K562 (cell line): Measurements from ENCODE around the gene DNAJC9. TPM values are rescaled to one million over a fixed set of nuclear protein-coding genes. Genes with fewer than 3 reads are reported as not detected.

Experiments
- ATAC-seq: fragments of 200-7000 bp; cut with Tn5 transposase; 3 replicates; pipeline ENCODE4 v1.9.1; 2020; ENCODE audit warnings: moderate library complexity
- BruUV-seq: library from RNA; stranded (reverse); fragments of 400-500 nt; replicated peaks from 2 replicates; lab custom pipeline; 2021; lab: Mats Ljungman, UMichigan
- CTCF ChIA-PET: fragments of 300-600 bp; formaldehyde crosslinking; extraction: SDS; loops from one replicate; lab custom pipeline; 2021; ENCODE audit warnings: low intra/inter-chr PET ratio; lab: Yijun Ruan, JAX
- POLR2A ChIA-PET: fragments of 300-600, 350-650 bp; sonication (Branson Sonifier 250); formaldehyde crosslinking; extraction: SDS; loops from one replicate; lab custom pipeline; 2021; ENCODE audit warnings: antibody characterized with exemption, inconsistent platforms; lab: Yijun Ruan, JAX
- DNase-seq, 4 experiments: peaks; one replicate each; pipeline versions ENCODE4 v3.0.0 to v3.0.0-alpha.2; 2011 to 2018; ENCODE audit warnings: low spot score in 3 of 4, mixed read lengths in 3 of 4; ENCODE audit errors: extremely low read depth in 1 of 4
- FAIRE-seq: peaks from 2 replicates; lab custom pipeline; 2011; peaks lifted over from hg19 to GRCh38; lab: Jason Lieb, UNC
- H2AFZ ChIP-seq: 2 replicates; pipeline ENCODE4 v1.6.0; 2011; ENCODE audit warnings: low read depth, low read length, control low read depth, inconsistent platforms
- H3K27ac ChIP-seq: fragments of 200-600 bp; 3 replicates; pipeline ENCODE4 v1.8.0; 2011; ENCODE audit warnings: low read depth, mild to moderate bottlenecking, control low read depth, inconsistent platforms, low read length, moderate library complexity, mixed read lengths; ENCODE audit errors: extremely low read depth
- H3K27me3 ChIP-seq, 2 experiments: fragments of 300-600 bp in 1 of 2; 2 replicates in 1 of 2; 3 replicates in 1 of 2; pipeline versions ENCODE4 v1.6.0 to v1.8.0; 2011; ENCODE audit warnings: inconsistent platforms in 2 of 2, low read length in 2 of 2, mild to moderate bottlenecking in 1 of 2, mixed read lengths in 1 of 2, moderate library complexity in 1 of 2; ENCODE audit not compliant: control insufficient read depth in 2 of 2, insufficient read depth in 2 of 2
- H3K36me3 ChIP-seq: fragments of 300-600 bp; 3 replicates; pipeline ENCODE4 v1.8.0; 2011; ENCODE audit warnings: mild to moderate bottlenecking, low read length, inconsistent platforms; ENCODE audit not compliant: control insufficient read depth, insufficient read depth
- H3K4me1 ChIP-seq, 2 experiments: fragments of 200-600 bp in 1 of 2; replicated peaks in 1 of 2; 2 replicates in 1 of 2; 3 replicates in 1 of 2; pipeline versions ENCODE4 v1.5.1 to v1.8.0; 2011; ENCODE audit warnings: inconsistent platforms in 2 of 2, low read length in 2 of 2, mild to moderate bottlenecking in 1 of 2, mixed read lengths in 1 of 2, moderate library complexity in 1 of 2; ENCODE audit not compliant: control insufficient read depth in 2 of 2, insufficient read depth in 2 of 2
- H3K4me2 ChIP-seq: 2 replicates; pipeline ENCODE4 v1.6.1; 2011; ENCODE audit warnings: low read length, control low read depth, inconsistent platforms, mixed read lengths; ENCODE audit not compliant: insufficient read depth
- H3K4me3 ChIP-seq: fragments of 200-600 bp; sonication (generic), shearing (Covaris generic); 2 replicates; pipeline ENCODE4 v1.5.1; 2016; ENCODE audit warnings: control low read depth, inconsistent platforms
- H3K79me2 ChIP-seq: fragments of 200-600 bp; 3 replicates; pipeline ENCODE4 v1.8.0; 2011; ENCODE audit warnings: low read length, inconsistent platforms; ENCODE audit not compliant: control insufficient read depth, insufficient read depth
- H3K9ac ChIP-seq, 2 experiments: 2 replicates each; pipeline versions ENCODE4 v1.6.0 to v1.6.1; 2011; ENCODE audit warnings: low read depth in 2 of 2, low read length in 2 of 2, control low read depth in 1 of 2, inconsistent platforms in 1 of 2, mild to moderate bottlenecking in 1 of 2, mixed read lengths in 1 of 2; ENCODE audit not compliant: insufficient read depth in 1 of 2
- H3K9me1 ChIP-seq: one replicate; pipeline ENCODE4 v1.6.0; 2011; ENCODE audit warnings: inconsistent platforms, mild to moderate bottlenecking, low read length, moderate library complexity; ENCODE audit not compliant: control insufficient read depth, insufficient read depth
- H3K9me3 ChIP-seq: replicated peaks from 2 replicates; pipeline ENCODE4 v1.5.1; 2011; ENCODE audit warnings: low read depth, low read length, inconsistent platforms; ENCODE audit not compliant: control insufficient read depth, insufficient read depth
- H4K20me1 ChIP-seq: replicated peaks from 2 replicates; pipeline ENCODE4 v1.6.1; 2011; ENCODE audit warnings: low read length, inconsistent platforms, mixed read lengths; ENCODE audit not compliant: control insufficient read depth, insufficient read depth
- RBM25 ChIP-seq: fragments of 200-400 bp; formaldehyde crosslinking; IDR thresholded peaks from 2 replicates; pipeline ENCODE4 v1.6.1; 2018; ENCODE audit warnings: low read length, low read depth, moderate library complexity; ENCODE audit not compliant: severe bottlenecking
- ZNF121 ChIP-seq: sonication (generic); formaldehyde crosslinking; conservative IDR thresholded peaks from 2 replicates; pipeline ENCODE4 v1.8.0; 2022; ENCODE audit warnings: missing genetic modification reagents
- ZNF124 ChIP-seq: sonication (generic); formaldehyde crosslinking; IDR thresholded peaks from 2 replicates; pipeline ENCODE4 v1.8.1; 2022; ENCODE audit warnings: missing genetic modification reagents
- ZNF695 ChIP-seq: fragments of 450-650 bp; formaldehyde crosslinking; IDR thresholded peaks from 2 replicates; pipeline ENCODE4 v1.4.0; 2020; ENCODE audit warnings: mild to moderate bottlenecking, moderate library complexity
- WGBS: fragments of 100-300 bp; shearing (Covaris generic); methylation state at CpG from one replicate; pipeline ENCODE4 v1.1.6; 2016; ENCODE audit warnings: low coverage, mixed read lengths; ENCODE audit not compliant: insufficient coverage; ENCODE audit errors: missing lambda C conversion rate; 5-methylcytosine and 5-hydroxymethylcytosine counted together
- in situ Hi-C: fragments of 300-500 bp; cut with MboI; formaldehyde crosslinking; loops from 4 replicates; pipeline ENCODE4 v1.15.0; 2018; ENCODE audit warnings: inconsistent platforms, mixed read lengths
- intact Hi-C: fragments of 100-400 bp; cut with micrococcal nuclease; formaldehyde crosslinking; loops from 2 replicates; pipeline ENCODE4 v1.14.2; 2022
- polyA plus RNA-seq, 8 experiments: library from polyadenylated mRNA; depleted of rRNA in 4 of 8; stranded (reverse) in 5 of 8; unstranded in 3 of 8; fragments of >200 nt; fragmentation: Nextera tagmentation in 2 of 8; fragmentation: Illumina TruSeq in 1 of 8; extraction: Ambion mirVana in 2 of 8; extraction: Trizol in 1 of 8; gene quantifications; 2 replicates each; pipeline versions ENCODE4 v1.2.1 to v1.2.3, GENCODE V29; 2011 to 2014; ENCODE audit warnings: inconsistent platforms in 1 of 8, missing spikeins in 1 of 8
- total RNA-seq, 7 experiments: library from RNA; depleted of rRNA in 6 of 7; stranded (reverse); fragments of >200 nt in 6 of 7; fragmentation: Illumina TruSeq in 2 of 7; extraction: Trizol in 2 of 7; gene quantifications; 2 replicates each; pipeline versions ENCODE4 v1.2.1 to v1.2.3, GENCODE V29; 2011 to 2021; ENCODE audit warnings: low replicate concordance in 1 of 7
- TF ChIP-seq, protein P1 (sequence below): fragments of 250-450 bp; sonication (Bioruptor Pico); IDR thresholded peaks from 2 replicates; pipeline ENCODE4 v1.9.0; 2021; ENCODE audit warnings: mild to moderate bottlenecking

Gene DNAJC9
- total and polyA plus RNA-seq, 9 of the 15 experiments (the other 6 are each of a cell fraction or from before 2014, with no cell fraction given), result 66.7 to 133 (median 102) TPM

- TF ChIP-seq ZNF695 (CRISPR knock-in tag), result no peak
Observed at GRCh38 chr10:73244866-73245477, 2.1 kb downstream of the DNAJC9 start (continued).

GRCh38 chr10:73239908-73240307, 7.1 kb downstream of the DNAJC9 start:
- Histone ChIP-seq H3K4me3 (no peak overlapping the region), H3K9me1 (no peaks in the 10 kb centered on the region), H3K4me2 (no peak overlapping the region), H3K4me1 (peaks cover 0 to 23% of the 10 kb centered on the region in 2 experiments; a peak in 4 of 5 replicates), H3K36me3 (peaks cover 96% of the 10 kb centered on the region), H4K20me1 (peaks cover 9% of the 10 kb centered on the region; the same call in 1 of the 2 replicates), H3K9me3 (no peaks in the 10 kb centered on the region)
- POLR2A ChIA-PET, result interaction anchor here (0.8 to 3.3 kb wide), 3 partner anchors 13 to 32 kb away, joined by 3 to 8 read pairs (median 4); no protein-coding TSS in a partner anchor
- intact Hi-C loops, result no loop called here
- 92% methylated on average over 2 of the region's 2 CpGs for WGBS
- TF ChIP-seq ZNF121 (peak; percentile 67), ZNF124 (CRISPR knock-in tag) (no peak), RBM25 (peak; percentile 12)
- TF ChIP-seq, protein P1, sequence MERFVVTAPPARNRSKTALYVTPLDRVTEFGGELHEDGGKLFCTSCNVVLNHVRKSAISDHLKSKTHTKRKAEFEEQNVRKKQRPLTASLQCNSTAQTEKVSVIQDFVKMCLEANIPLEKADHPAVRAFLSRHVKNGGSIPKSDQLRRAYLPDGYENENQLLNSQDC (CRISPR knock-in tag), result no peak
- TF ChIP-seq, all 486 proteins: peak for 2
- Histone ChIP-seq H3K27ac (no peak overlapping the region), H3K9ac (no peak overlapping the region), H3K27me3 (no peaks in the 10 kb centered on the region), H2AFZ (no peak overlapping the region), H3K79me2 (peaks cover 62% of the 10 kb centered on the region)
- ATAC-seq (no peak), DNase-seq (no peak), FAIRE-seq (no peak)
- CTCF ChIA-PET, result no interaction called here
- BruUV-seq, result no TSS peak
- in situ Hi-C loops, result no loop called here
